ENCODE results near the gene CD86.
"Not testable (repeated sequence)": the region's sequence is repeated elsewhere in the genome, so short reads cannot be mapped to it uniquely, and the experiment has no call there.

CD86 gene

GRCh38 chr3:122151480-122151879, 96.3 kb downstream of the CD86 start:
- no peak for DNase-seq (ENCODE audit: low read depth)

GRCh38 chr3:122164983-122165382, 109.8 kb downstream of the CD86 start:
- not testable (repeated sequence) for DNase-seq (ENCODE audit: low read depth)

- no peak for DNase-seq (ENCODE audit: low read depth)
Measured at GRCh38 chr3:122167630-122168029, 112.5 kb downstream of the CD86 start.

- DNase-seq (ENCODE audit: low read depth) = no peak
Measured at GRCh38 chr3:122168044-122168443, 112.9 kb downstream of the CD86 start.

GRCh38 chr3:122169911-122170310, 114.7 kb downstream of the CD86 start:
- no peak for DNase-seq (ENCODE audit: low read depth)

All from stimulated activated CD8-positive, alpha-beta memory T cell treated with anti-CD3 and anti-CD28 coated beads, Interleukin-15, amount 100 ng/mL, for 1 hour (primary cell).